Measurements from ENCODE around the gene PCNX1.

- TF ChIP-seq CTCF (IDR thresholded peaks at IDR 0.05) (no peak), POLR2AphosphoS5 (IDR thresholded peaks at IDR 0.05) (peak in 1 of 2 donors; percentile 55), POLR2A (IDR thresholded peaks at IDR 0.05) (no peak)
These were observed 18.5 kb upstream of the PCNX1 start for GRCh38 chr14:70888681-70889175.
